Measurements from ENCODE around the gene KLF6. TPM values are rescaled to one million over a fixed set of nuclear protein-coding genes. Genes with fewer than 3 reads are reported as not detected.

The KLF6 gene
- total and polyA plus RNA-seq, 9 of the 15 experiments (the other 6 are each of a cell fraction or from before 2014, with no cell fraction given): 3.2 to 23.9 (median 8.0) TPM

DNA sequence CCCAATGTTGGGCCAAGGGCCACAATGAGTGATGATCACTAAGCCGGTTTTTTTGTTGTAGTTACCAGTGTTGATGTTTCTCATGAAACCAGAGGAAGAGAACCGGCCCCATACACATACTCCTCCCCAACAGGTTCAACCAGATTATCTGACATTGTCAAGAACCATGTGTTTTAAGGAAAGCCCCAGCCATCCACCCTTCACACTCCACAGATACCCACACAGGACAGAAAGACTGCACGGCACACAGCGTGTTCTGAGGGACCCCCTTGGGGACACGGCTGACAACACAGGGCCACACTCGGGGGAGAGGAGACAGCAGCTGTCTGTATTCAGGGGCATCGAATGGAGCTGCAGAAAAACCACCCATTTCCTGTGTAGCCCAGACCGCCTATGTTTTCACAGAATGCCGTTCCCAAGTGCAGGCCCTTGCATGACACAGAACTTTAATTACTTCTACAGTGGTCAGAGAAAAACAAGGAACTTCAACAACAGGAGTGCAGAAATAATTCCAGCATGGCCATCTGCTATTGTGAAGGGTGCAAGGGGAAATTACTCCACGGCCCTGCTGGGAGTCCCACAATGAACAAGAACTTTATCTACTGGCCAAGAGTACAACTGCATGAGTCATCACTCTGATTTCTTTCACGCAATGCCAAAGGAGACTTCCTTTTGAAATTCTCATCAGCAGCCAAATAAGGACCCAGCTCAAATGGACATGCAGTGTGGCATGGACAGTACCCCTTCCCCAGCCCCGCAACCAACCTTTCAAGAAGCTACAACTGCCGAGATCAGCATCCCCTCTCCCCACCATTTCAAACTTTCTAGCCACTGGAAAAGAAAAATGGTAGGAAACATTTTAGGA lies 2.3 kb downstream of the KLF6 start:
- Histone ChIP-seq H3K9me1 (ENCODE audit: control insufficient read depth, insufficient read depth, low read length) (peaks cover 20% of the 10 kb centered on the region), H3K27me3 (ENCODE audit: control insufficient read depth in 2 of 2, insufficient read depth in 2 of 2, low read length in 2 of 2) (no peaks in the 10 kb centered on the region), H3K27ac (ENCODE audit: extremely low read depth, low read depth, low read length) (peak overlapping the region; percentile 89), H3K4me1 (replicated peaks in 1 of 2; ENCODE audit: control insufficient read depth in 2 of 2, insufficient read depth in 2 of 2, low read length in 2 of 2) (peaks cover 18 to 34% of the 10 kb centered on the region in 2 experiments; a peak in 4 of 5 replicates), H3K79me2 (ENCODE audit: control insufficient read depth, insufficient read depth, low read length) (peaks cover 53% of the 10 kb centered on the region), H2AFZ (ENCODE audit: low read depth, low read length) (no peak overlapping the region), H3K4me3 (peak overlapping the region; percentile 92), H3K4me2 (ENCODE audit: insufficient read depth, low read length) (peak overlapping the region; percentile 82), H3K36me3 (ENCODE audit: control insufficient read depth, insufficient read depth, low read length) (peaks cover 51% of the 10 kb centered on the region), H3K9ac (ENCODE audit: insufficient read depth in 1 of 2, low read depth in 2 of 2, low read length in 2 of 2) (peak overlapping the region; percentile 79 to 94), H3K9me3 (replicated peaks; ENCODE audit: control insufficient read depth, insufficient read depth, low read depth, low read length) (no peaks in the 10 kb centered on the region), H4K20me1 (replicated peaks; ENCODE audit: control insufficient read depth, insufficient read depth, low read length) (peaks cover 46% of the 10 kb centered on the region)
- FAIRE-seq (peak; percentile 94), DNase-seq (ENCODE audit: extremely low read depth in 1 of 4, low spot score in 3 of 4) (peak; percentile 20 to 78 (median 54)), ATAC-seq (peak; percentile 30)
- 19% methylated on average over 12 of the region's 13 CpGs for WGBS (ENCODE audit: insufficient coverage, low coverage, missing lambda C conversion rate)
- BruUV-seq (replicated peaks): no TSS peak
- intact Hi-C loops (cut with micrococcal nuclease): loop anchor here (5.0 kb wide), 1 partner anchor 115 kb away; no protein-coding TSS in a partner anchor
- ChIA-PET CTCF (ENCODE audit: low intra/inter-chr PET ratio) (no interaction called here), POLR2A (interaction anchor here (0.5 to 3.3 kb wide), 9 partner anchors 7 to 269 kb away, joined by 3 to 17 read pairs (median 3); no protein-coding TSS in a partner anchor)
- in situ Hi-C loops (cut with MboI): no loop called here
- TF ChIP-seq MAFG (tag; conservative IDR thresholded peaks at IDR 0.05) (peak; percentile 64), PTBP1 (IDR thresholded peaks at IDR 0.05; ENCODE audit: low read depth, low read length) (no peak), MYNN (IDR thresholded peaks at IDR 0.05) (0 out of 2 replicates have a peak, but pooled peaks have one; percentile 50), MYNN (CRISPR knock-in tag; IDR thresholded peaks at IDR 0.05) (no peak), COPS2 (conservative IDR thresholded peaks at IDR 0.05) (no peak), LEF1 (IDR thresholded peaks at IDR 0.05) (no peak), NCOA4 (IDR thresholded peaks at IDR 0.05; ENCODE audit: partially characterized antibody) (no peak), EHMT2 (IDR thresholded peaks at IDR 0.05) (peak; percentile 56; the same call in 1 of the 2 replicates), SMARCE1 (IDR thresholded peaks at IDR 0.05) (peak; percentile 83), CBX8 (IDR thresholded peaks at IDR 0.05; ENCODE audit: borderline replicate concordance, extremely low read depth, low read depth, low read length, poor library complexity, severe bottlenecking) (no peak), SNRNP70 (optimal IDR thresholded peaks at IDR 0.05; ENCODE audit: low read depth, low read length) (no peak), ZNF707 (CRISPR knock-in tag; conservative IDR thresholded peaks at IDR 0.05) (no peak), PHF21A (IDR thresholded peaks at IDR 0.05; ENCODE audit: borderline replicate concordance, low read depth) (peak; percentile 87; the same call in 1 of the 2 replicates), SRSF7 (optimal IDR thresholded peaks at IDR 0.05; ENCODE audit: low read depth, low read length) (no peak)
- TF ChIP-seq, protein P1, sequence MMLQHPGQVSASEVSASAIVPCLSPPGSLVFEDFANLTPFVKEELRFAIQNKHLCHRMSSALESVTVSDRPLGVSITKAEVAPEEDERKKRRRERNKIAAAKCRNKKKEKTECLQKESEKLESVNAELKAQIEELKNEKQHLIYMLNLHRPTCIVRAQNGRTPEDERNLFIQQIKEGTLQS (IDR thresholded peaks at IDR 0.05): peak; percentile 98
- TF ChIP-seq, protein P1 (CRISPR knock-in tag; conservative IDR thresholded peaks at IDR 0.05): peak; percentile 66; the same call in 1 of the 2 replicates
- TF ChIP-seq, protein P2, sequence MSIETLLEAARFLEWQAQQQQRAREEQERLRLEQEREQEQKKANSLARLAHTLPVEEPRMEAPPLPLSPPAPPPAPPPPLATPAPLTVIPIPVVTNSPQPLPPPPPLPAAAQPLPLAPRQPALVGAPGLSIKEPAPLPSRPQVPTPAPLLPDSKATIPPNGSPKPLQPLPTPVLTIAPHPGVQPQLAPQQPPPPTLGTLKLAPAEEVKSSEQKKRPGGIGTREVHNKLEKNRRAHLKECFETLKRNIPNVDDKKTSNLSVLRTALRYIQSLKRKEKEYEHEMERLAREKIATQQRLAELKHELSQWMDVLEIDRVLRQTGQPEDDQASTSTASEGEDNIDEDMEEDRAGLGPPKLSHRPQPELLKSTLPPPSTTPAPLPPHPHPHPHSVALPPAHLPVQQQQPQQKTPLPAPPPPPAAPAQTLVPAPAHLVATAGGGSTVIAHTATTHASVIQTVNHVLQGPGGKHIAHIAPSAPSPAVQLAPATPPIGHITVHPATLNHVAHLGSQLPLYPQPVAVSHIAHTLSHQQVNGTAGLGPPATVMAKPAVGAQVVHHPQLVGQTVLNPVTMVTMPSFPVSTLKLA (conservative IDR thresholded peaks at IDR 0.05): peak; percentile 12 to 42; a peak in 2 of 4 replicates
- TF ChIP-seq, protein P3, sequence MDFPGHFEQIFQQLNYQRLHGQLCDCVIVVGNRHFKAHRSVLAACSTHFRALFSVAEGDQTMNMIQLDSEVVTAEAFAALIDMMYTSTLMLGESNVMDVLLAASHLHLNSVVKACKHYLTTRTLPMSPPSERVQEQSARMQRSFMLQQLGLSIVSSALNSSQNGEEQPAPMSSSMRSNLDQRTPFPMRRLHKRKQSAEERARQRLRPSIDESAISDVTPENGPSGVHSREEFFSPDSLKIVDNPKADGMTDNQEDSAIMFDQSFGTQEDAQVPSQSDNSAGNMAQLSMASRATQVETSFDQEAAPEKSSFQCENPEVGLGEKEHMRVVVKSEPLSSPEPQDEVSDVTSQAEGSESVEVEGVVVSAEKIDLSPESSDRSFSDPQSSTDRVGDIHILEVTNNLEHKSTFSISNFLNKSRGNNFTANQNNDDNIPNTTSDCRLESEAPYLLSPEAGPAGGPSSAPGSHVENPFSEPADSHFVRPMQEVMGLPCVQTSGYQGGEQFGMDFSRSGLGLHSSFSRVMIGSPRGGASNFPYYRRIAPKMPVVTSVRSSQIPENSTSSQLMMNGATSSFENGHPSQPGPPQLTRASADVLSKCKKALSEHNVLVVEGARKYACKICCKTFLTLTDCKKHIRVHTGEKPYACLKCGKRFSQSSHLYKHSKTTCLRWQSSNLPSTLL (IDR thresholded peaks at IDR 0.05): no peak

Data from K562 (cell line).